Endothelial cell of umbilical vein (primary cell): ENCODE measurements around the gene BPIFB3. TPM values are rescaled to one million over a fixed set of nuclear protein-coding genes. Genes with fewer than 3 reads are reported as not detected.

ENCODE experiments used
- BruUV-seq: library from RNA; stranded (reverse); fragments of 400-500 nt; replicated peaks from 2 replicates; lab custom pipeline; 2021; lab: Mats Ljungman, UMichigan
- CTCF ChIA-PET: fragments of 300-600, 350-600 bp; sonication (Branson Sonifier 250); formaldehyde crosslinking; loops from one replicate; lab custom pipeline; 2021; ENCODE audit warnings: antibody characterized with exemption, inconsistent platforms; lab: Charles Lee
- POLR2A ChIA-PET: fragments of 300-600, 350-600 bp; sonication (Branson Sonifier 250); formaldehyde crosslinking; loops from one replicate; lab custom pipeline; 2021; ENCODE audit warnings: antibody characterized with exemption, inconsistent platforms; lab: Charles Lee
- DNase-seq: peaks from one replicate; pipeline ENCODE4 v3.0.0-alpha.2; 2011; ENCODE audit warnings: low read depth, low spot score
- FAIRE-seq: peaks from 2 replicates; lab custom pipeline; 2011; peaks lifted over from hg19 to GRCh38; lab: Jason Lieb, UNC
- H2AFZ ChIP-seq: 2 replicates; pipeline ENCODE4 v1.6.0; 2012; ENCODE audit warnings: low read depth, low read length, control low read depth, inconsistent platforms
- H3K27ac ChIP-seq: 2 replicates; pipeline ENCODE4 v1.5.1; 2011; ENCODE audit warnings: low read depth, mild to moderate bottlenecking, control low read depth, low read length, moderate library complexity; ENCODE audit not compliant: insufficient read depth
- H3K27me3 ChIP-seq, 2 experiments: 2 replicates each; pipeline versions ENCODE4 v1.6.0 to v1.6.1; 2011; ENCODE audit warnings: low read length in 2 of 2, mixed read lengths in 1 of 2; ENCODE audit not compliant: control insufficient read depth in 2 of 2, insufficient read depth in 2 of 2
- H3K36me3 ChIP-seq, 2 experiments: 2 replicates in 1 of 2; 3 replicates in 1 of 2; pipeline ENCODE4 v1.5.1; 2011; ENCODE audit warnings: low read length in 2 of 2, mild to moderate bottlenecking in 1 of 2, moderate library complexity in 1 of 2; ENCODE audit not compliant: control insufficient read depth in 2 of 2, insufficient read depth in 2 of 2; ENCODE audit errors: extremely low read depth in 1 of 2
- H3K4me1 ChIP-seq: 3 replicates; pipeline ENCODE4 v1.5.1; 2011; ENCODE audit warnings: mild to moderate bottlenecking, low read length; ENCODE audit not compliant: control insufficient read depth, insufficient read depth; ENCODE audit errors: extremely low read depth
- H3K4me2 ChIP-seq: 2 replicates; pipeline ENCODE4 v1.6.1; 2011; ENCODE audit warnings: low read length, control low read depth, mixed read lengths; ENCODE audit not compliant: insufficient read depth
- H3K4me3 ChIP-seq, 3 experiments: fragments of 200-600 bp in 1 of 3; sonication (generic), shearing (Covaris generic) in 1 of 3; replicated peaks in 1 of 3; 2 replicates each; pipeline ENCODE4 v1.5.1; 2011 to 2016; ENCODE audit warnings: control low read depth in 3 of 3, low read length in 3 of 3, mild to moderate bottlenecking in 2 of 3, inconsistent platforms in 1 of 3, low read depth in 1 of 3, moderate library complexity in 1 of 3; ENCODE audit not compliant: insufficient read depth in 1 of 3
- H3K79me2 ChIP-seq: 2 replicates; pipeline ENCODE4 v1.6.0; 2012; ENCODE audit warnings: low read length, inconsistent platforms; ENCODE audit not compliant: control insufficient read depth, insufficient read depth
- H3K9ac ChIP-seq: replicated peaks from 2 replicates; pipeline ENCODE3; 2011; ENCODE audit warnings: low read length, control low read depth; ENCODE audit not compliant: insufficient read depth; ENCODE audit errors: extremely low read depth
- H3K9me1 ChIP-seq: replicated peaks from 3 replicates; pipeline ENCODE4 v1.6.0; 2011; ENCODE audit warnings: mild to moderate bottlenecking, low read length; ENCODE audit not compliant: control insufficient read depth, insufficient read depth; ENCODE audit errors: extremely low read depth
- H3K9me3 ChIP-seq: replicated peaks from 2 replicates; pipeline ENCODE4 v1.5.1; 2012; ENCODE audit warnings: low read length, inconsistent platforms; ENCODE audit not compliant: control insufficient read depth, insufficient read depth
- H4K20me1 ChIP-seq: replicated peaks from 2 replicates; pipeline ENCODE3; 2011; ENCODE audit warnings: mild to moderate bottlenecking, low read length; ENCODE audit not compliant: control insufficient read depth, insufficient read depth; ENCODE audit errors: extremely low read depth
- CTCF ChIP-seq, 2 donors: IDR thresholded peaks; 1 replicate in 1 of 2; 2 replicates in 1 of 2; pipeline ENCODE4 v1.5.1; 2011; ENCODE audit warnings: low read length in 2 of 2, mild to moderate bottlenecking in 2 of 2, moderate library complexity in 2 of 2, control low read depth in 1 of 2, inconsistent platforms in 1 of 2, low read depth in 1 of 2; ENCODE audit not compliant: insufficient read depth in 1 of 2; ENCODE audit errors: extremely low read depth in 1 of 2
- FOS ChIP-seq: IDR thresholded peaks from 2 replicates; pipeline ENCODE4 v1.6.1; 2011; ENCODE audit warnings: mild to moderate bottlenecking, low read length, moderate library complexity, borderline replicate concordance; ENCODE audit not compliant: insufficient read depth
- GATA2 ChIP-seq: IDR thresholded peaks from 2 replicates; pipeline ENCODE4 v1.7.0; 2011; ENCODE audit warnings: low read depth, mild to moderate bottlenecking, moderate library complexity, mixed read lengths, low read length; ENCODE audit not compliant: insufficient read length, insufficient read depth
- JUN ChIP-seq: IDR thresholded peaks from 2 replicates; pipeline ENCODE4 v1.6.1; 2011; ENCODE audit warnings: borderline replicate concordance, low read depth; ENCODE audit not compliant: insufficient read length, insufficient read depth
- MAX ChIP-seq: IDR thresholded peaks from 2 replicates; pipeline ENCODE4 v1.6.1; 2011; ENCODE audit not compliant: insufficient read depth, insufficient read length
- POLR2A ChIP-seq: IDR thresholded peaks from 2 replicates; pipeline ENCODE4 v1.6.1; 2012; ENCODE audit warnings: low read depth, mild to moderate bottlenecking, control low read depth, low read length
- dilution Hi-C: fragments of 300-500 bp; cut with MboI; formaldehyde crosslinking; loops from one replicate; pipeline ENCODE4 v1.15.0; 2019; ENCODE audit warnings: low sequenced_read_pairs; ENCODE audit not compliant: extremely low pct_ligation_motif_present
- intact Hi-C: fragments of 100-400 bp; cut with micrococcal nuclease; formaldehyde crosslinking; loops from one replicate; pipeline ENCODE4 v1.10.0; 2022
- polyA plus RNA-seq, 4 experiments: library from polyadenylated mRNA; depleted of rRNA in 3 of 4; stranded (reverse) in 3 of 4; unstranded in 1 of 4; fragments of >200 nt; gene quantifications; 2 replicates each; pipeline versions ENCODE4 v1.2.1 to v1.2.3, GENCODE V29; 2011 to 2012; ENCODE audit warnings: missing spikeins in 1 of 4
- total RNA-seq: library from RNA; stranded (reverse); gene quantifications from 2 replicates; pipeline ENCODE4 v1.2.3, GENCODE V29; 2021

The BPIFB3 gene
- total and polyA plus RNA-seq, 2 donors (not counting 3 experiments of a cell fraction or from before 2014, with no cell fraction given), result not detected

GRCh38 chr20:33074675-33075074 lies 21.0 kb downstream of the BPIFB3 start:
- DNase-seq, result no peak
- intact Hi-C loops, result no loop called here
- Histone ChIP-seq H4K20me1 (no peaks in the 10 kb centered on the region), H3K9me1 (no peaks in the 10 kb centered on the region), H3K27me3 (no peaks in the 10 kb centered on the region), H3K9ac (no peak overlapping the region), H3K79me2 (no peaks in the 10 kb centered on the region), H3K4me1 (no peaks in the 10 kb centered on the region), H3K4me3 (no peak overlapping the region), H2AFZ (no peak overlapping the region), H3K36me3 (no peaks in the 10 kb centered on the region), H3K9me3 (no peaks in the 10 kb centered on the region), H3K27ac (no peak overlapping the region), H3K4me2 (no peak overlapping the region)
- dilution Hi-C loops, result no loop called here
- no TSS peak for BruUV-seq
- TF ChIP-seq JUN (no peak), FOS (no peak), MAX (no peak), POLR2A (no peak), CTCF (IDR thresholded peaks at IDR 0.05; ENCODE audit: extremely low read depth in 1 of 2, insufficient read depth in 1 of 2, low read depth in 1 of 2, low read length in 2 of 2) (no peak), GATA2 (no peak)
- POLR2A ChIA-PET, result interaction anchor here (0.7 kb wide), 1 partner anchor 472 kb away, joined by 3 read pairs; no protein-coding TSS in a partner anchor
- CTCF ChIA-PET, result interaction anchor here (1.2 kb wide), 1 partner anchor 220 kb away, joined by 3 read pairs; no protein-coding TSS in a partner anchor
- no peak for FAIRE-seq
